HG02623 (cell line): ENCODE data around the gene HMGXB3.
"Not testable (repeated sequence)": the region's sequence is repeated elsewhere in the genome, so short reads cannot be mapped to it uniquely, and the experiment has no call there.

ENCODE experiments used
- ATAC-seq: cut with Tn5 transposase; IDR thresholded peaks from one replicate; pipeline ENCODE4 v1.9.1; 2021; ENCODE audit warnings: moderate library complexity; ENCODE audit not compliant: unreplicated experiment

Gene HMGXB3

DNA sequence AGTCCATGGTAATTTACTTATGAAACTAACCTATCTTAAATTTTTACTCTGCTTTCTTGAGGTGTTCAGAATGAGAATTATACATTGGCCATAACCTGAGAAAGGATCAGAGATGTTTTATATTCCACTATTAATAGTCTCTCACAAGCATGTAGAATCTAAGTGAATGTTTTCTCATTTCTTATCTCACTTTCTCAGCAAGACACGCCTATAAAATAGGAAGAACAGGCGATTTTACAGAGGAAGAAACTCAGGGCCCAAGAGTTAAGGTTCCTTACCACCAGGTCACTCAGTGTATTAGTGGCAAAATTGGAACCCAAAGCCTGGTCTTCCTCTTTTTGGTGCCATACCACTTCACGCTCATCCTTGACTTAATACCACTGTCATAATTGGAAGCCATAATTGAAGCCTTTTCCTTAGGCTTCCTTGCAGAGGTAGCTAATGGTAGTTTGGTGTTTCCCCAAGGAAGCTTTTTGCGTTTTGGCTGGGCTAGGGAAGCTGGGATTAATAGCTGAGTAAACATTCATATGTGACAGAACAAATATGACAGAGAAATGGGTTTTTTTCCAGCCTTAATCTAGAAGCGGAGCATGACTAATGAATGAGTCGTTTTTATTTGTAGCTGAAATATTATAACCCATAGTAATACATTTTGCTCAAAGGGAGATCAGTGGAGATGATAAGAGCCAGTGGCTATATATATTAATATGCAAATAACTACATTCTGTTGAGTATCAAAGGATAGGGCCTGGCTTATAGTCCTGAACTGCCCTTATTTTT, 16.9 kb downstream of the HMGXB3 start:
- no peak for ATAC-seq

- no peak for ATAC-seq
These were observed 19.7 kb downstream of the HMGXB3 start for GRCh38 chr5:150020249-150020648.

GRCh38 chr5:150021491-150022157, 21.1 kb downstream of the HMGXB3 start:
- ATAC-seq = no peak

DNA sequence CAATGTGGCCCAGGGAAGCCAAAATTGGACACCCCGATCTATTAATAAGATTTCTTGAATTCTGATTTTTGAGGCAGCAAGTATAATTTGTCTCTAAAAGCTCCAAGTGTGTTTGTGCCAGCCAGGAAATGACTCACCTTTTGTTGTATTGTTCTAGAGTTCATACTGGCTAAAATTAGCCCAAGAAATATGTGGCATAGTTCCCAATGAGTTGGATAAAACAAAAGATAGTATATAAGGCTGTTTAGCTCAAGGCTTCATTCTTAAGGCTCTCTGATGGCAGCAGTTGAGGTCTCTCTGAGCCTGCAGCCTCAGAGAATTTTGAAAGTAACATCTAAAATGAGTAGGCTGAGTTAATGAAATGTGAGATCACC, 21.6 kb downstream of the HMGXB3 start:
- no peak for ATAC-seq

- no peak for ATAC-seq
These were observed 22.1 kb downstream of the HMGXB3 start for GRCh38 chr5:150022681-150023080.

DNA sequence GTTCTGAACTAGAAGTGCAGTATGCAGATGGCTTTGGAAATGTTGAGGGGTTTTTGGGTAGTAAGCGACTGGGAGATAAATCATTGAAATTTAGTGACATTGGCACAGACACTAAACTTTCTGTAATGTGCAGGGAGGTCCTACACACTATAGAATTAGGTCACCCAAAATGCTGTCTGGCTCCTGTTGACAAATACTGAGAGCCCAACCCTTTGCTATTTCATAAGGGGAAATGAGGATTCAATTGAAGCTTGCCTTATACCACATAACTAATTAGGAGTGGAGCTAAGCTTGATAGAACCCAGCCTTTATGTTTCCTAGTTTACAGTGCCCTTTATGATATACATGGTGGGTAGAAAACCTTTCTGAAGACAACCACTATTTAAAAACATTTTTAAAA, 22.6 kb downstream of the HMGXB3 start:
- ATAC-seq = no peak

DNA sequence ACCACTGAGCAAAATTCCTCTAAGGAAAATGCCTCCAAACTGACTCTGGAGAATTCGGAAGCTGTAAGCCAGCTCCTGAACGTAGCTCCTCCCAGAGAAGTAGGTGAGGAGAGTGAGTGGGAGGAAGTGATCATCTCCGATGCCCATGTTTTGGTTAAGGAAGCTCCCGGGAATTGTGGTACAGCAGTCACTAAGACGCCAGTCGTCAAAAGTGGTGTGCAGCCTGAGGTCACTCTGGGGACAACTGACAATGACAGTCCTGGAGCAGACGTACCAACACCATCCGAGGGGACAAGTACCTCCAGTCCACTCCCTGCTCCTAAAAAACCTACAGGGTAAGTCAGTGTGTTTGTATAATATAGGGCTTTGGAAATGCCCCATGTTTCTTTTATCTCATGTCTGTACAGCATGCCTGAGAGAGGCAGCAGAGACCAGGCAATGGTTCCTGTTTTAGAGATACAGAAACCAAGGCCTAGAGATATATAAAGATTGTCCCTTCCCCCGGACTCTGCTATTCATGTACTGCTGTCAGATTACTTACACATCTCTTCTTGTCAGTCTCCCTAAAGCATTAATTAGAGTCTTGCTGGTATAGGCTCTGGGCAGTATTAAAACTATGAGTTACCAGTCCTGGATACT, 23.9 kb downstream of the HMGXB3 start:
- ATAC-seq = no peak

GRCh38 chr5:150026682-150027172, 26.2 kb downstream of the HMGXB3 start:
- no peak for ATAC-seq

DNA sequence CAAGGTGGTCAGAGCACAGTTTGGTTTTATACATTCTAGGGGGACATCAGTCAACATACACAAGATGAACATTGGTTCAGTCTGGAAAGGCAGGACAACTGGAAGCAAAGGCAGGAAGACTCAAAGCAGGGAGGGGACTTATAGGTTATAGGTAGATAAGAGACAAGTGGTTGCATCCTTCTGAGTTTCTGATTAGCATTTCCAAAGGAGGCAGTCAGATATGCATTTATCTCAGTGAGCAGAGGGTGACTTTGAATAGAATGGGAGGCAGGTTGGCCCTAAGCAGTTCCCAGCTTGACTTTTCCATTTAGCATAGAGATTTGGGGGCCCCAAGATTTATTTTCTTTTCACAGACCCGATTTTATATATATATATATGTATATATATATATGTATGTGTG, 27.5 kb downstream of the HMGXB3 start:
- ATAC-seq = not testable (repeated sequence)

DNA sequence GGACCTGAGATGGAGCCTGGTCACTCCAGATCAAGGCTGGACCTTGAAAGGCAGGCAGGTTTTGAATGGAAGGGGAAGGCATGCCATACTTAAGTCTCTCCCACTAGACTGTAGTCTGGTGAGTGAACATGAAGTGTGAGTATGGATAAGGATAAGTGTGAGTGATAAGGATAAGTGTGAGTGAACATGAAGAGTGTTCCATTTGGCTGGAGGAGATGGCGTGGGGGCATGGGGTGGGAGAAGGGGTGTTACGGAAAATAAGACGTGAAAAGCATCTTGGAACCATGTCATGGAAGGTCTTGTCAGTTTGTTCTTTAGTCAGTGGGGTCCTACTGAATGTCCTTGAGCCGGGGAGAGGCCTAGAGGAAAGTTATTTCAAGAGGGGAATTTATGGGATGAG, 32.8 kb downstream of the HMGXB3 start:
- no peak for ATAC-seq

DNA sequence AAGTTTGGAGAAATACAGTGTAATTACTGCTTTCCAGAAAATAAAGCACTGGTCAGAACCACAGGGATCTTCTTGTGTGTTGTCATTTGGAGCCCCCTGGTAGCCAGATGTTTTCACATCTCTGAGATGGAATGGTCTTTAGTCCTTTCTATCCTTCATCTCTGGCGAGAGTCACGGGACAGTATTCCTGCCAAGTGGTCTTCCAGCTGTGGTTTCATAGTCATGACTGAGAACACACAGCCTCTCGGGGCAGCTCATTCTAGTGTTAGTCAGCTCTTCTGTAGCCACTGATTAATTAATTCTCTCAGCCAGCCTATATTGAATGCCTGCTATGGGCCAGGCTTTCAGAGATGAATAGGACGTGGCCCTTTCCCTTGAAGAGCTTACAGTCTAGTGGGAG, 34.1 kb downstream of the HMGXB3 start:
- ATAC-seq = no peak

- peak; percentile 98 for ATAC-seq
These were observed 34.8 kb downstream of the HMGXB3 start for GRCh38 chr5:150035139-150035895.

DNA sequence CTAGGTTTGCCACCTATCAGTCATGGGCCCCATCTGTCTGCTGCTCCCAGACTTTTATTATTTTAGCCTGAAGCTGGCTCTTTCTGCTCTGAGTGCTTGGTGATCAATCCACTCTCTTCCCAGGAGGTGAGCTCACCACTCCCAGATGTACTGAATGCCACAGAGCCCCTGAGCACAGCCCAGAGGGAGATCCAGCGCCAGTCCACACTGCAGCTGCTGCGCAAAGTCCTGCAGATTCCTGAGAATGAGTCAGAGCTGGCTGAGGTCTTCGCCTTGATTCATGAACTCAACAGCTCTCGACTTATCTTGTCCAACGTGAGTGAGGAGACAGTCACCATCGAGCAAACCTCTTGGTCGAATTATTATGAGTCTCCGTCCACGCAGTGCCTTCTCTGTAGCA, 36.0 kb downstream of the HMGXB3 start:
- ATAC-seq = no peak

- ATAC-seq = no peak
These were observed 38.0 kb downstream of the HMGXB3 start for GRCh38 chr5:150038547-150038946.

- no peak for ATAC-seq
These were observed 41.9 kb downstream of the HMGXB3 start for GRCh38 chr5:150042459-150042858.

GRCh38 chr5:150043657-150044328, 43.3 kb downstream of the HMGXB3 start:
- no peak for ATAC-seq

DNA sequence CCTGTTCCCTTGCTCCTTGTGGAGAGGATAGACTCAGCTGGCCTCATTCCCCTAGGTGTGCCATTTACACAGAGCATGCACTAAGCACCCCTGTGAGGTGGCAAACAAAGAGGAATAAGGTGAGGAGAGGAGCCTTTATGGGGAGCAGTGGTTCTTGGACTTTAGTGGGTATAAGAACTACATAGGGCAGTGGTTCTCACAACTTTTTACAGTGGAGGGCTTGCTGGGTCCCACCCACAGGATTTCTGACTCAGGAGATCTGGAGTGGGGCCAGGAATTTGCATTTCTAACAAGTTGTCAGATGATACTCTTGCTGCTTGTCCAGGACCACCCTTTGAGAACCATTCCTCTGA, 43.8 kb downstream of the HMGXB3 start:
- ATAC-seq = no peak

GRCh38 chr5:150044712-150045111, 44.2 kb downstream of the HMGXB3 start:
- no peak for ATAC-seq

- no peak for ATAC-seq
These were observed 45.0 kb downstream of the HMGXB3 start for GRCh38 chr5:150045549-150045948.

GRCh38 chr5:150046031-150046430, 45.5 kb downstream of the HMGXB3 start:
- no peak for ATAC-seq
